GM12872 (cell line): Measurements from ENCODE around the gene VASP.

Experiments used
- CTCF ChIP-seq: IDR thresholded peaks from 3 replicates; pipeline ENCODE4 v1.5.1; 2011; ENCODE audit warnings: low read depth, mild to moderate bottlenecking, low read length, moderate library complexity; ENCODE audit not compliant: insufficient read depth

Gene VASP

GRCh38 chr19:45506989-45507871, at the start of gene VASP:
Gene VASP, plus strand, starts transcription at chr19:45507479. Its CDS starts 293 bp downstream, at chr19:45507772.
- TF ChIP-seq CTCF = no peak

GRCh38 chr19:45457776-45458175, 49.5 kb upstream of the VASP start:
- TF ChIP-seq CTCF = no peak

- no peak for TF ChIP-seq CTCF
Measured at GRCh38 chr19:45460807-45461347, 46.4 kb upstream of the VASP start.

- TF ChIP-seq CTCF = no peak
Measured at GRCh38 chr19:45462174-45462573, 45.1 kb upstream of the VASP start.

GRCh38 chr19:45463241-45463640, 44.0 kb upstream of the VASP start:
- no peak for TF ChIP-seq CTCF

GRCh38 chr19:45464274-45464673, 43.0 kb upstream of the VASP start:
- TF ChIP-seq CTCF = no peak

- no peak for TF ChIP-seq CTCF
Measured at GRCh38 chr19:45464852-45465441, 42.3 kb upstream of the VASP start.
